OCI-LY1 (cell line): Measurements from ENCODE around the gene GSE1.

ENCODE experiments used
- H2AFZ ChIP-seq: fragments of 200-600 bp; sonication (generic), shearing (Covaris generic); 2 replicates; pipeline ENCODE4 v1.6.0; 2014; ENCODE audit warnings: antibody characterized with exemption, mild to moderate bottlenecking, low read length
- H3F3A ChIP-seq: fragments of 200-600 bp; sonication (generic), shearing (Covaris generic); 2 replicates; pipeline ENCODE4 v1.6.0; 2014; ENCODE audit warnings: mild to moderate bottlenecking, antibody characterized with exemption, low read length, moderate library complexity; ENCODE audit not compliant: insufficient read depth
- H3K27ac ChIP-seq: fragments of 200-600 bp; sonication (generic); 2 replicates; pipeline ENCODE4 v1.5.1; 2014; ENCODE audit warnings: low read length, mixed run types, mild to moderate bottlenecking, low read depth; ENCODE audit not compliant: poor library complexity, severe bottlenecking
- H3K27me3 ChIP-seq: fragments of 200-600 bp; sonication (generic); 2 replicates; pipeline ENCODE4 v1.6.0; 2014; ENCODE audit warnings: antibody characterized with exemption, mild to moderate bottlenecking, low read length, moderate library complexity; ENCODE audit not compliant: insufficient read depth
- H3K36me3 ChIP-seq: fragments of 200-600 bp; sonication (generic); 2 replicates; pipeline ENCODE4 v1.6.1; 2014; ENCODE audit warnings: mild to moderate bottlenecking, antibody characterized with exemption, low read length, moderate library complexity, mixed read lengths; ENCODE audit not compliant: insufficient read depth
- H3K4me1 ChIP-seq: fragments of 200-600 bp; sonication (generic); 2 replicates; pipeline ENCODE4 v1.5.1; 2014; ENCODE audit warnings: mild to moderate bottlenecking, low read length, moderate library complexity; ENCODE audit not compliant: insufficient read depth, severe bottlenecking
- H3K4me2 ChIP-seq: fragments of 200-600 bp; sonication (generic), shearing (Covaris generic); 2 replicates; pipeline ENCODE4 v1.6.1; 2014; ENCODE audit warnings: low read length
- H3K4me3 ChIP-seq: fragments of 200-600 bp; sonication (generic); 2 replicates; pipeline ENCODE4 v1.5.1; 2014; ENCODE audit warnings: low read length, low read depth, mild to moderate bottlenecking, mixed read lengths; ENCODE audit not compliant: poor library complexity, severe bottlenecking
- H3K79me2 ChIP-seq: fragments of 200-600 bp; shearing (Covaris generic); 2 replicates; pipeline ENCODE4 v1.6.1; 2016; ENCODE audit warnings: mixed run types, low read length, mixed read lengths; ENCODE audit not compliant: insufficient read depth
- H3K9ac ChIP-seq: fragments of 200-600 bp; sonication (generic), shearing (Covaris generic); 2 replicates; pipeline ENCODE4 v1.6.1; 2014; ENCODE audit warnings: mild to moderate bottlenecking, low read length, mixed read lengths
- H3K9me2 ChIP-seq: fragments of 200-600 bp; sonication (generic), shearing (Covaris generic); 2 replicates; pipeline ENCODE4 v1.6.1; 2014; ENCODE audit warnings: low read depth, mild to moderate bottlenecking, low read length, mixed read lengths
- H3K9me3 ChIP-seq: fragments of 200-600 bp; shearing (Covaris generic); 2 replicates; pipeline ENCODE4 v1.6.1; 2014; ENCODE audit warnings: low read length, mixed read lengths
- H4K20me1 ChIP-seq: fragments of 200-600 bp; sonication (generic), shearing (Covaris generic); 2 replicates; pipeline ENCODE4 v1.6.0; 2016; ENCODE audit warnings: mild to moderate bottlenecking, low read length; ENCODE audit not compliant: insufficient read depth
- EZH2 ChIP-seq: fragments of 200-600 bp; sonication (generic), shearing (Covaris generic); IDR thresholded peaks from 2 replicates; pipeline ENCODE4 v1.8.0; 2017; ENCODE audit warnings: borderline replicate concordance, mixed run types, mild to moderate bottlenecking, antibody characterized with exemption, low read length, moderate library complexity, mixed read lengths
- TF ChIP-seq, protein P1 (sequence below): fragments of 200-600 bp; sonication (generic), shearing (Covaris generic); IDR thresholded peaks from 2 replicates; pipeline ENCODE4 v1.5.1; 2017; ENCODE audit warnings: mild to moderate bottlenecking, antibody characterized with exemption, low read length, moderate library complexity, mixed read lengths

GSE1 gene

DNA sequence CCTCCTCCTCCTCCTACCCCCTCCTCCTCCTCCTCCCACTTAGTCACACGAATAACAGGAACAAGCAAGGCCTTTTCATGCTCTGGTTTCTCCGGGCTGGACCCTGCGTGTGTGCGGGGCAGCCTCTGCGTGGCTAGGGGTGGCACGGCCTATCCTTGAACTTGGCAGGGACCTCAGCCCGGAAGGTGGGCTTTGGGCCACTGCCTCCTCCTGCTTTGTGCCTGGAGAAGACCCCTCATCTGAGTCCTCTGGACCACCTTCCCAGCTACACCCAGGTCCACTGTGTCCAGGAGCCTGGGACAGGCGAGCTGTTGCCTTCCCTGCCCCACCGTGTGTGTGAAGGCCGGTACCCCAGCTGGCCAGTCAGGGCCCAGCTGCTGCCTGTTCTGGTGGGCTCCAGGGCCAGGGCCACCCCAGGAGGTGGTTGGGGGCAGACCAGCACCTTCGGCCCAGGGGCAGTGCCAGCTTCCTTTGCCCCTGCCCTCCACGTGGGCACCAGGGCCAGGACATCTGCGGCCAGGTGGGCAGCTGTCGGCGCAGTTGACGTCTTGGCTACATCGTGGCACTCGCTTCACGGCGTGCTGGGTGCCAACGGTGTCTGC lies 40.3 kb downstream of the GSE1 start:
- TF ChIP-seq EZH2 = no peak
- TF ChIP-seq, protein P1, sequence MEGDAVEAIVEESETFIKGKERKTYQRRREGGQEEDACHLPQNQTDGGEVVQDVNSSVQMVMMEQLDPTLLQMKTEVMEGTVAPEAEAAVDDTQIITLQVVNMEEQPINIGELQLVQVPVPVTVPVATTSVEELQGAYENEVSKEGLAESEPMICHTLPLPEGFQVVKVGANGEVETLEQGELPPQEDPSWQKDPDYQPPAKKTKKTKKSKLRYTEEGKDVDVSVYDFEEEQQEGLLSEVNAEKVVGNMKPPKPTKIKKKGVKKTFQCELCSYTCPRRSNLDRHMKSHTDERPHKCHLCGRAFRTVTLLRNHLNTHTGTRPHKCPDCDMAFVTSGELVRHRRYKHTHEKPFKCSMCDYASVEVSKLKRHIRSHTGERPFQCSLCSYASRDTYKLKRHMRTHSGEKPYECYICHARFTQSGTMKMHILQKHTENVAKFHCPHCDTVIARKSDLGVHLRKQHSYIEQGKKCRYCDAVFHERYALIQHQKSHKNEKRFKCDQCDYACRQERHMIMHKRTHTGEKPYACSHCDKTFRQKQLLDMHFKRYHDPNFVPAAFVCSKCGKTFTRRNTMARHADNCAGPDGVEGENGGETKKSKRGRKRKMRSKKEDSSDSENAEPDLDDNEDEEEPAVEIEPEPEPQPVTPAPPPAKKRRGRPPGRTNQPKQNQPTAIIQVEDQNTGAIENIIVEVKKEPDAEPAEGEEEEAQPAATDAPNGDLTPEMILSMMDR = no peak
- Histone ChIP-seq H3K9me2 (no peaks in the 10 kb centered on the region), H2AFZ (no peak overlapping the region), H3K9me3 (no peaks in the 10 kb centered on the region), H3K9ac (no peak overlapping the region), H3K4me2 (no peak overlapping the region), H3K4me1 (peaks cover 33% of the 10 kb centered on the region), H3K79me2 (no peaks in the 10 kb centered on the region), H4K20me1 (no peaks in the 10 kb centered on the region), H3F3A (no peaks in the 10 kb centered on the region; the same call in 1 of the 2 replicates), H3K27me3 (no peaks in the 10 kb centered on the region), H3K27ac (no peak overlapping the region), H3K36me3 (peaks cover 71% of the 10 kb centered on the region), H3K4me3 (no peak overlapping the region)

DNA sequence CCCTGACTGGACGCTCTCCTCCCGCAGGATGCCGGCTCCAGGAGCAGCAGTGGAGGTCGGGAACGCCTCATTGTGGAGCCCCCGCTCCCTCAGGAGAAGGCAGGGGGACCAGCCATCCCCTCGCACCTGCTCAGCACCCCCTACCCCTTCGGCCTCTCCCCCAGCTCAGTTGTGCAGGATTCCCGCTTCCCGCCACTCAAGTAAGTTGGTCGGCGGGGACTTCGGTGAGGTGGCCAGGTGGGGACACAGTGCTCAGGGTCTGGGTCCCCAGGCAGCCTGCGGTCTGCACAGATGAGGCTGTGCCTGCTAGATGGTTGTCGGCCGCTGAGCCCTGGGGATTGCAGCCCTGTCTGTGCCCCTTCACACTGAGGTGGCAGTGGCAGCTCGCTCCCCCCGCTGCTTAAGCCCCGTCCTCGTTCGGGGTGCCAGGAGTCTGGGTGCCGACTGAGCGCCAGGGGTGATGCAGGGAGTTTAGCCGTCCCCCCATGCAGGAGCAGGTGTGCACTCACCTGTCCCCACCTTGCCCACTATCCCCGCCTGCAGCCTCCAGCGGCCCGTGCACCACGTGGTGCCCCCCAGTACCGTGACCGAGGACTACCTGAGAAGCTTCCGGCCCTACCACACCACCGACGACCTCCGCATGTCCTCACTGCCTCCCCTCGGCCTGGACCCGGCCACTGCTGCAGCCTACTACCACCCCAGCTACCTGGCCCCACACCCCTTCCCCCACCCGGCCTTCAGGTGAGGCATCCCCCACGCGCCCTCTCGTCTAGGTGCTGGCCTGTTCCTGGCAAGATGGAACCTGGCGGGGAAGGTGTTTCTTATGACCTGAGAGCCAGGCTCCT lies 41.4 kb downstream of the GSE1 start:
- Histone ChIP-seq H3K9ac (no peak overlapping the region), H3F3A (no peaks in the 10 kb centered on the region), H3K36me3 (peaks cover 82% of the 10 kb centered on the region), H3K4me3 (no peak overlapping the region), H3K4me1 (peaks cover 25% of the 10 kb centered on the region), H4K20me1 (no peaks in the 10 kb centered on the region), H3K27me3 (no peaks in the 10 kb centered on the region), H3K9me3 (no peaks in the 10 kb centered on the region), H3K4me2 (no peak overlapping the region), H3K79me2 (no peaks in the 10 kb centered on the region), H3K9me2 (no peaks in the 10 kb centered on the region), H3K27ac (no peak overlapping the region), H2AFZ (no peak overlapping the region)
- TF ChIP-seq, protein P1 = no peak
- TF ChIP-seq EZH2 = no peak

GRCh38 chr16:85655216-85656129 lies 42.4 kb downstream of the GSE1 start:
- H3K36me3 ChIP-seq = peaks cover 80% of the 10 kb centered on the region
- no peaks in the 10 kb centered on the region for H3K79me2 ChIP-seq
- H3K4me3 ChIP-seq = no peak overlapping the region
- no peak overlapping the region for H3K4me2 ChIP-seq
- H4K20me1 ChIP-seq = no peaks in the 10 kb centered on the region
- no peak overlapping the region for H3K27ac ChIP-seq
- no peaks in the 10 kb centered on the region for H3K9me3 ChIP-seq
- H2AFZ ChIP-seq = no peak overlapping the region
- no peak overlapping the region for H3K9ac ChIP-seq
- H3K27me3 ChIP-seq = no peaks in the 10 kb centered on the region
- H3K4me1 ChIP-seq = peaks cover 15% of the 10 kb centered on the region
- no peaks in the 10 kb centered on the region for H3F3A ChIP-seq
- TF ChIP-seq, protein P1 = no peak
- no peak for TF ChIP-seq EZH2
- no peaks in the 10 kb centered on the region for H3K9me2 ChIP-seq
